ENCODE data around the gene ZNF697. TPM values are rescaled to one million over a fixed set of nuclear protein-coding genes. Genes with fewer than 3 reads are reported as not detected.

The ZNF697 gene
- total RNA-seq, 4 donors from 2014 or later = 2.3 to 5.4 (median 3.6) TPM

DNA sequence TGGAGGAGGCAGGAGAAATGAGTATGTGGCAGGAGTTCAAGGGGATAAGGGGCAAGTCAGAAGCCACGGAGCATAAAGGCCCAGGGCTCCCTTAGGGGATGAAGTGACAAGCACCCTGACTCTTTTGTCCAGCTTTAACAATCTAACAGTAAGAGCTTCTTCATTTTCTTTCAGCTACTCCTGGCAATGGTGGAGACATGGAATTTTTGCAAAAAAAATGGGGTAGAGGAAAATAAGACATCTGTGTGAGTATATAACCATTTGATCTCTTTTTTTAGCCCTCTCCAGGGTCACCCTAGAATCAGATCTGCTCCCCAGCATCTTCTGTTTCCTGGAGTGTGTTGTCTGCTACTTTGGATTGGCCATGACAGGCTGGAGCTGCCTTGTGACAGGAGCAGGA is 47.1 kb downstream of the ZNF697 start:
- 67 to 76% methylated on average over 1 of the region's 1 CpG for WGBS, 2 donors
- DNase-seq (ENCODE audit: low spot score in 2 of 2) = peak in 1 of 2 donors; percentile 10

DNA sequence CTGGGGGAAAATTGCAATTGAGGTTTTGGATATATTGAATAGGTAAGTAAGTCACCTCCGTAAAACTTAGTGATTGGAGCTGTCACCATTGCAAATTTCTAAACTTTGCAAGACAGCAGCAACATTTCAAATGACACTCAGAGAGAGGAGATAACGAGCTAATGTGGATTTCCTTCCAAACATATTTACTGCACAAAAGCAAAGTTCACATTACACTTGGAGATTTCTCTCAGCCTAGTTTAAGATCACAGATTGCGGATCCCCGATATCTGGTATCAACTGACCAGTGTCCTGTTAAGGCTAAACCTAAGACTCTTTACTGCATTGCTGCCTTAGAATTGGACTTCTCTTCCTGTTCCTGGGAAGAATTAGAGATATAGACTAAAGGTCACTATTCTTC is 47.5 kb downstream of the ZNF697 start:
- WGBS, 2 donors = 90% methylated on average over 4 of the region's 4 CpGs
- no peak overlapping the region for H3K4me3 ChIP-seq (ENCODE audit: low read depth, poor library complexity, severe bottlenecking)
- no peak for DNase-seq (ENCODE audit: low spot score in 2 of 2)
- intact Hi-C loops (cut with DNase I; ENCODE audit: low total_unique reads) = no loop called here
- no peak for TF ChIP-seq POLR2A (IDR thresholded peaks at IDR 0.05)
- TF ChIP-seq, protein P1, sequence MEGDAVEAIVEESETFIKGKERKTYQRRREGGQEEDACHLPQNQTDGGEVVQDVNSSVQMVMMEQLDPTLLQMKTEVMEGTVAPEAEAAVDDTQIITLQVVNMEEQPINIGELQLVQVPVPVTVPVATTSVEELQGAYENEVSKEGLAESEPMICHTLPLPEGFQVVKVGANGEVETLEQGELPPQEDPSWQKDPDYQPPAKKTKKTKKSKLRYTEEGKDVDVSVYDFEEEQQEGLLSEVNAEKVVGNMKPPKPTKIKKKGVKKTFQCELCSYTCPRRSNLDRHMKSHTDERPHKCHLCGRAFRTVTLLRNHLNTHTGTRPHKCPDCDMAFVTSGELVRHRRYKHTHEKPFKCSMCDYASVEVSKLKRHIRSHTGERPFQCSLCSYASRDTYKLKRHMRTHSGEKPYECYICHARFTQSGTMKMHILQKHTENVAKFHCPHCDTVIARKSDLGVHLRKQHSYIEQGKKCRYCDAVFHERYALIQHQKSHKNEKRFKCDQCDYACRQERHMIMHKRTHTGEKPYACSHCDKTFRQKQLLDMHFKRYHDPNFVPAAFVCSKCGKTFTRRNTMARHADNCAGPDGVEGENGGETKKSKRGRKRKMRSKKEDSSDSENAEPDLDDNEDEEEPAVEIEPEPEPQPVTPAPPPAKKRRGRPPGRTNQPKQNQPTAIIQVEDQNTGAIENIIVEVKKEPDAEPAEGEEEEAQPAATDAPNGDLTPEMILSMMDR (IDR thresholded peaks at IDR 0.05) = no peak

More for the DNA sequence above, 47.1 kb downstream of the ZNF697 start:
- intact Hi-C loops (cut with DNase I; ENCODE audit: low total_unique reads) = no loop called here
- no peak for TF ChIP-seq POLR2A (IDR thresholded peaks at IDR 0.05)
- H3K4me3 ChIP-seq (ENCODE audit: low read depth, poor library complexity, severe bottlenecking) = no peak overlapping the region

DNA sequence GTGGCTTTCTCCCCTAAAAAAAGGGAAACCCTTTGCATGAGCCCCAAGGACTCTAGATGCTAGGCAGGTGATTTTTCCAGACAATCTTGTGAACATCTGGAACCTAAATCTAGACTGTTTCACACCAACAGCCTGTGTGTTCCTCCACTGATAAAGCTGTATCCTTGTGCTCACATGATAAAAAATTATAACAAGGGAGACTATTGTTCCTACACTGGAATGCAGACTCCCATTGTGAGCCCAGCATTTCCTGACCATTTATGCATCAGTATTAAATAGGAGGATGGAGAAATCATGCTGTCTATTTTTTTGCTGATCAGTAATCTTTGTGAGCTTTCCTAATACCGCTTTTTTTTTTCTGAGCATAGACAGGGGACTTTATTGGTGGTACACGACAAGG is 52.5 kb downstream of the ZNF697 start:
- intact Hi-C loops (cut with DNase I; ENCODE audit: low total_unique reads) = no loop called here
- H3K4me3 ChIP-seq (ENCODE audit: low read depth, poor library complexity, severe bottlenecking) = no peak overlapping the region
- no peak for DNase-seq (ENCODE audit: low spot score in 2 of 2)
- 75 to 85% methylated on average over 2 of the region's 2 CpGs for WGBS, 2 donors
- no peak for TF ChIP-seq POLR2A (IDR thresholded peaks at IDR 0.05)
- TF ChIP-seq, protein P1 (IDR thresholded peaks at IDR 0.05) = no peak

DNA sequence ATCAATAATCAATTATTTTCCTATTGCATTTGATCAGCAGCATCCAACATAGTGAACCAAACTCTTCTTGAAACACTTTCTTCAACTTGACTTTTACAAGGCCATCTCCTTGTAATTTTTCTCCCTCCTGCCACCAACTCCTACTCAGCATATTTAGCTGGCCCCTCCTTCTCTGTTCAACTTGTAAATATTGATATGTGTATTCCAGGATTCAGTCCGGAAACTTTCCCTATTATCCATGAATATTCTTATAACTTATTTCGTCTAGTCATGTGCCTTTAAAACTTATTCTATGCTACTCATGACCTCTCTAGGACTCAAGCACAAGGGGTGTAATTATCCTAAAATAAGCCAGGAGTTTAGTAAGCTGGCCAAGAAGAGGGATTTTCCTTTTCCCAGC is 52.9 kb downstream of the ZNF697 start:
- no peak for TF ChIP-seq POLR2A (IDR thresholded peaks at IDR 0.05)
- TF ChIP-seq, protein P1 (IDR thresholded peaks at IDR 0.05) = no peak
- intact Hi-C loops (cut with DNase I; ENCODE audit: low total_unique reads) = no loop called here

DNA sequence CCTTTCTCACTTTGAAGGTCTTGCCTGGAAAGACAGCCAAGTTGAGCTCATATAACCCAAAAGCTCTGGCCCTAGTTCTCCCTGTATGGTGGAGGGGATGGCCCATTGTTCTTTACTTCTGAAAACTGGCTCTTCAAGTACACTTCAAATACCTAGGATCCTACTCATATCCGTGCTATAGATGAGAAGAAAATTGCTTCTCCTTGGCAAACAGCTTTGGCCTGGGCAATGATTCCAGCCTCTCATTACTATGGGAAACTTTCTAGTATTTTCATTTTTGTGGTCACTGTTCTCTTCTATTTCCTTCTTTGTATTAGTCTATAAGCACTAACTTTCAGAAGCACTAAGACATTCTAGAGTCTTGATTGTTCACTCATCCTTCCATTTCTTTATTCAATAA is 53.7 kb downstream of the ZNF697 start:
- DNase-seq (ENCODE audit: low spot score in 2 of 2) = no peak
- no peak for TF ChIP-seq POLR2A (IDR thresholded peaks at IDR 0.05)
- TF ChIP-seq, protein P1 (IDR thresholded peaks at IDR 0.05) = no peak
- H3K4me3 ChIP-seq (ENCODE audit: low read depth, poor library complexity, severe bottlenecking) = no peak overlapping the region
- intact Hi-C loops (cut with DNase I; ENCODE audit: low total_unique reads) = no loop called here
- 61 to 72% methylated on average over 1 of the region's 1 CpG for WGBS, 2 donors

More for the DNA sequence above, 52.9 kb downstream of the ZNF697 start:
- 86 to 93% methylated on average over 2 of the region's 2 CpGs for WGBS, 2 donors
- no peak overlapping the region for H3K4me3 ChIP-seq (ENCODE audit: low read depth, poor library complexity, severe bottlenecking)
- DNase-seq (ENCODE audit: low spot score in 2 of 2) = no peak

DNA sequence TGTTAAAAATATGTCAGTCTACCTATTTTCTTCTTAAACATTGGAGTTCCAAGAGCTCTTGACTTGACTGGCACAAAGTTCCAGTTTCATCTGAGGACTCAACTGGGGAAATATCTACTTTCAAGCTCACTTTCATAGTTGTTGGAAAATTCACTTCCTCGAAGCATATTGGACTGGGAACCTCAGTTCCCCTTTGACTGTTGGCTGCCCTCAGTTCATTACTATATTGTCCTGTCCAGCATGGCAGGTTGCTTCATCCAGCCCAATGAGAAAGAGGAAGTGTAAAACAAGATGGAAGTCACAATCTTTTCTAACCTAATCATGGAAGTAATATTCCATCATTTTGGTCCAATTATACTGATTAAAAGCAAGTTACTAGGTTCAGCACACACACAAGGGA is 54.3 kb downstream of the ZNF697 start:
- TF ChIP-seq, protein P1 (IDR thresholded peaks at IDR 0.05) = no peak
- no peak for TF ChIP-seq POLR2A (IDR thresholded peaks at IDR 0.05)
- no peak overlapping the region for H3K4me3 ChIP-seq (ENCODE audit: low read depth, poor library complexity, severe bottlenecking)
- WGBS, 2 donors = 79 to 83% methylated on average over 1 of the region's 1 CpG
- no peak for DNase-seq (ENCODE audit: low spot score in 2 of 2)
- intact Hi-C loops (cut with DNase I; ENCODE audit: low total_unique reads) = no loop called here

Data from lower leg skin (tissue), 4 donors.